ENCODE data around the gene S1PR1.
"Not testable (repeated sequence)": the region's sequence is repeated elsewhere in the genome, so short reads cannot be mapped to it uniquely, and the experiment has no call there.

Gene S1PR1

DNA sequence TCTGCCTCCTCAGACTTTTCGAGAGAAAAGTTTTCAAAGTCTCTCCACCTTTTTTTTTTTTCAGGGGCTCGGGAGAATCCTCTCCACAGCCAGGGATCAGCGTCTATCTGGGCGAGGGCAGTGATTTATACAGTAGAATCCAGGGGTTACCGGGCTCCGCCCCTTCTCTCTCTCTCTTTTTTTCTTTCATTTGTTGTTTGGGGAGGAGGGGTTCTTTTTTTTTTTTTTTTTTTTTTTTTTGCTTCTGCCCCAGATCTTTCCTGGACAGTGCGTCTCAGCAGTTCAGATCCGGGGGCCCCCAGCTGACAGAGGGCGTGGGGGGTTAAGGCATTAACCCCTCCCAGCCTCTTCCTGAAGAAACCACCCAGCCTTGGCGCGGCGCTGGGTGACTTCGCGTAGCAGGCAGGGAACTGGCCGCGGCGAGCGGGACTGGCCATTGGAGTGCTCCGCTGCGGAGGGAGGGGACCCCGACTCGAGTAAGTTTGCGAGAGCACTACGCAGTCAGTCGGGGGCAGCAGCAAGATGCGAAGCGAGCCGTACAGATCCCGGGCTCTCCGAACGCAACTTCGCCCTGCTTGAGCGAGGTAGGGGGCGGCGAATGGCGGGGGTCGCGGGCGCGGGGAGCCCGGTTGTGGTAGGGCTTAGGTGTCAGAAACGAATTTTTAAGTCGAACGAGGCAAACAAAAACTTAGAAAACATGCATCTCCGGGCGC, at the start of gene S1PR1:
S1PR1 (plus strand) TSS at position 504 of the 713 bp plus-strand sequence. CDS start 1,966 bp downstream, outside the sequence.
- in situ Hi-C loops (cut with MboI; ENCODE audit: low sequenced_read_pairs): no loop called here

DNA sequence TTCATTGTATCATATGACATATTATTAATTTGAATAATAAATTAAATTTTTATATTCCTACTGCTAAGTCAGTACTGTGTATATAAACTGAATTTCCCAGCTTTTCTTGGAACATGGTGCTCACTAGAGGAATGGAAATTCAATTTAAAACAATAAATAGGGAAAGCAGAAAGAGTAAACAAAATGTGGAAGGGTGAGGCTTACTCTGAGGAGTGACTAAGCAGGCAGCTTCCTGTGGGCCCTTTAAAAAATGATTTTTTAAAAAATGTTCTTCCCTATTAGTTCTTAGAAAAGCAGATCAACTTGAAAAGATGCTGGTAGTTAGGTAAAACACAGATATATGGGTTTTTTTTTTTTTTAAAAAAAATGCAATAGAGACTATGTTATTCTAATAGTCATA, 49.5 kb upstream of the S1PR1 start:
- in situ Hi-C loops (cut with MboI; ENCODE audit: low sequenced_read_pairs): no loop called here

DNA sequence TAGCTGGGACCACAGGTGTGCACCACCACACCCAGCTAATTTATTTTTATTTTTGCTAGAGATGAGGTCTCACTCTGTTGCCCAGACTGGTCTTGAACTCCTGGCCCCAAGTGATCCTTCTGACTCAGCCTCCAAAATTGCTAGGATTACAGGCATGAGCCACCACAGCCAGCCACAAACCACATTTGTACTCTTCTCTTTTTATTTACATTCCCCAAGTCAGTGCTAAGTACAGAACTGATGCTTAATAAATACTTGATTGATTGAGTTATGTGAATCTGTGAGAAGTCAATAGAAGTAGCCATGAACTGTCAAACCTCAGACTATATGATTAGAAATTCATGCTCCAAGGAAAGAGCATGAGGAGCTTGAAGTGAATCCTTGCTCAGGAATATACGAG, 48.5 kb upstream of the S1PR1 start:
- in situ Hi-C loops (cut with MboI; ENCODE audit: low sequenced_read_pairs): no loop called here

DNA sequence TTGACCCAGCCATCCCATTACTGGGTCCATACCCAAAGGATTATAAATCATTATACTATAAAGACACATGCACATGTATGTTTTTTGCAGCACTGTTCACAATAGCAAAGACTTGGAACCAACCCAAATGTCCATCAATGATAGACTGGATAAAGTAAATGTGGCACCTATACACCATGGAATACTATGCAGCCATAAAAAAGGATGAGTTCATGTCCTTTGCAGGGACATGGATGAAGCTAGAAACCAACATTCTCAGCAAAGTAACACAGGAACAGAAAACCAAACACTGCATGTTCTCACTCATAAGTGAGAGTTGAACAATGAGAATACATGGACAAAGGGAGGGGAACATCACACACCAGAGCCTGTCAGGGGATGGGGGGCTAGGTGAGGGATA, 47.9 kb upstream of the S1PR1 start:
- in situ Hi-C loops (cut with MboI; ENCODE audit: low sequenced_read_pairs): not testable (repeated sequence)

DNA sequence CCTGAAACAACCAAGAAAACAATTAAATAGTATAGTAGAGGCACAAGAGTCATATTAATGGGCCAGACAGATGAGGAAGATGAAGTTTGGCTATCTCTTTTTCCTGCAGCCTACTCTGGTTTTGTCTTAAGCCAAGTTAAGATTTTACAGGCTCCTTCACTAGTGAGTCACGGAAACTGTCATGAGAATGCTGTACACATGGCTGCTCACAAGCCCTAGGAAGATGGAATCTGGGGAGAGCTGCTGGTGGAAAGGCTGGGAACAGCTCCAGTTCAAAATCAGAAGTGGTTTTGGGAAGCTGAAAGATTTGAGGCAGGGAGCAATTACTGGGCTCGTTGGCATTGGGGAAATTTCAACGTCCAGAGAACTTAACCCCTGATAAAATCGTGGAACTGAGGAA, 46.4 kb upstream of the S1PR1 start:
- in situ Hi-C loops (cut with MboI; ENCODE audit: low sequenced_read_pairs): no loop called here

DNA sequence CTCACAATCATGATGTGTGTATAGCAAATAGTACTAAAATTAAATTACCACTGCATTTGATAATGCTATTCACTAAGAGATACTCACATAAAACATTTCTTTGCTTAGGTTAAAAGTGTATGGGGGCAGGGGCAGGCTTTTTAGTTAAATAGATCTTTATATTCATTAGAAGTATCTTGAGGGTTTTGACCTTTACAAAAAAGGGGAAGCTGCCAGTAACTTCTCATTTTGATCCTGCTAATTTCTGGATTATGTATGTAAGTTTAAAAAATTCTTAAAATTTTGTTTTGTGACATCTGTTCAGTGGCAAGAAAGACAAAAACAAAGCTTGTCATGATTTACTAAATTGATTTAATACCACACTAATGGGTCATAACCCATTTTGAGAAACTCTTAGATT, 45.8 kb upstream of the S1PR1 start:
- in situ Hi-C loops (cut with MboI; ENCODE audit: low sequenced_read_pairs): no loop called here

DNA sequence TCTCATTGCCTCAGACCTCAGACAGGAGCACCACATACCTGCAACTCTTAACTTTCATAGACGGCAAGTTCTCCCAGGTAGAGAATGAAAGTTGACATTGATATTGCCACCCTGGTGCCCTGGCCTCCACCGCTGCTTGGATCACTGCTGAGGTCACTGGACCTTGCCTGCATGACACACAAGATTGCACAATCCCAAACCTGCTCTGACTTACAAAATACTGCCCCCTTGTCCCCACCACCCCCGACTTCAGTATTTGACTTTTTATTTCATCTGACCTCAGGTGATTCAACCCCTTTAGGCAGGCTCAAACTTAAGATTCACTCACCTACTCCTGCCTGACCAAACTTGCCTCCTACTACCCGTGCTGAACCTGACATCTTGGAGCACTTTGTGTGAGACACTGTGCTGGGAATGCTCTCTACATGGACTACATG, 43.1 kb upstream of the S1PR1 start:
- in situ Hi-C loops (cut with MboI; ENCODE audit: low sequenced_read_pairs): no loop called here

DNA sequence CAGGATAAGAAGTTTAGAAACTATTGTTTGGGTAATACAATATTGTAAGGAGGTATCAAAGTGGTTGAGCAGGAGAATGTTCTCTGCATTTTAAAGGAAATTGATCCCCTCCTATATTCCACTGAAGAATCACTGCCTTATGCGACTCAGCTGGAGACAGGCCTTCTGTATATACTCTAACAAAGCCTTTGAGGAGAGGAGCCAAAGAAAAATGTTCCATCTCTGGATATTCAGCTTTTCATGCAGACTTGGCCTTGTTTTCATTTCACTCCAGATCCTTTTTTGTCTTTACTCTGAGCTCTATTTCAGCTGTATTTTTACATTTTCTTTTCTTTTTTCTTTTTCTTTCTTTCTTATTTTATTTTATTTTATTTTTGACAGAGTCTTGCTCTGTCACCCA, 42.1 kb upstream of the S1PR1 start:
- in situ Hi-C loops (cut with MboI; ENCODE audit: low sequenced_read_pairs): no loop called here

DNA sequence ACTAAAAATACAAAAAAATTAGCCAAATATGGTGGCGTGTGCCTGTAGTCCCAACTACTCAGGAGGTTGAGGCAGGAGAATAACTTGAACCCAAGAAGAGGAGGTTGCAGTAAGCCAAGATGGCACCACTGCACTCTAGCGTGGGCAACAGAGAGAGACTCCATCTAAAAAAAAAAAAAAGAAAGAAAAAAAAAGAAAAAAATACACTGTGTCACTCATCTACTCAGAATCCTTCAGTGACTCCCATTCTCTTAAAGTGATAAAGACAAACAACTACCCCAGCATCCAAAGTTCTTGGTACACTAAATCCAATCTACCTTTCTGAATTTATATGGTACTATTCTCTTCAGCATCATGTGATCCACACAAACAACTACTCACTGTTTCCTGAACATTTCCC, 40.2 kb upstream of the S1PR1 start:
- in situ Hi-C loops (cut with MboI; ENCODE audit: low sequenced_read_pairs): no loop called here

DNA sequence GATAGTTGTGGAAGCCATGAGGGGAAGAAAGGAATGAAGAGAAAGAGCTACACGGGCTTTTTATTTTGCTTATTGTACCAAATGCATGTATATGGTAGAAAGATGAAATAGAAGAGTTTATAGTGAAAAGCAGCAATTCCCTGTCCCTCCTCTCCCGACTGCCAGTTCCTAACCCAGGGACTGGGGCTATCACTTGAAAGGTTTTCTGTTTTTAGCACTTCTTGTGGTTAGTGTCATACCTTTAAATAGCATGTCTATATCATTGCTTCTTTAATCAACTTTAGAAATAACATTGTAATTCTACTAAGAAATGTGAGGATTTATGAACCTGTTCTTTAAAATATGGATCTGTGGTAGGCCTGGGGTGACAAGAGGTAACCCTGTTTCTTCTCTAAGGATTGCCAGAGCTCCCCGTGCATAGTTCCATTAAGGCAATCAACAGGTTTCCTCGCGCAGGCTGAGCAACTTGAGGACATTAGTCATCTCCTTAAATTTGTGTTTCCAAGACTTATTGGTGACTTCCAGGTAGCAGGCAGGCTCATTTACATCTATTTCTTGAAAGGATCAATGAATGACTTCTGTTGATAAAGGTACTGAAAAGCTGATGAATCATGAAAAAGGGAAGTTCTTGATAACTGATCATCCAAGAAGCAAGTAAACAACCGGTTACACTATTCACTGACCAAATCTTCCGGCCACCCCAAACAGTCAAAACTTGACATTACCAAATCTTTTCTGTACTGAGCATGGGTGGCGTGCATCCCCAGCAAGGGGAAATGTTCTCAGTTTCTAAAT, 37.8 kb upstream of the S1PR1 start:
- in situ Hi-C loops (cut with MboI; ENCODE audit: low sequenced_read_pairs): no loop called here

DNA sequence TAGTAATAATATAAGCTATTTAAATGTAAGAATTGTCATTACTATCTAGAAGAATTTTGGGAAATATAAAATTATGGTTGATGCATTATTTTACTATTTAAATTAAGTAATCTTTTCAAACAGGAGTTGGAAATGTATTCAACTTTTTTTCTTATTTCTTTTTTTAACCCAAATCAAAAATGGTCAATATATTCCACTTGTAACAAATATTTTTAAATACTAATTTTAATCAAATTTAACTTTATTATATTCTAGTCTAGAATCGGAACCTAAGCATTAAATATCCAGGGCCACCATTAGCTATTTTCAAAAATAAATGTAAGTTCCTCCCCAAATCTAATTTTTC, 37.2 kb upstream of the S1PR1 start:
- in situ Hi-C loops (cut with MboI; ENCODE audit: low sequenced_read_pairs): no loop called here

DNA sequence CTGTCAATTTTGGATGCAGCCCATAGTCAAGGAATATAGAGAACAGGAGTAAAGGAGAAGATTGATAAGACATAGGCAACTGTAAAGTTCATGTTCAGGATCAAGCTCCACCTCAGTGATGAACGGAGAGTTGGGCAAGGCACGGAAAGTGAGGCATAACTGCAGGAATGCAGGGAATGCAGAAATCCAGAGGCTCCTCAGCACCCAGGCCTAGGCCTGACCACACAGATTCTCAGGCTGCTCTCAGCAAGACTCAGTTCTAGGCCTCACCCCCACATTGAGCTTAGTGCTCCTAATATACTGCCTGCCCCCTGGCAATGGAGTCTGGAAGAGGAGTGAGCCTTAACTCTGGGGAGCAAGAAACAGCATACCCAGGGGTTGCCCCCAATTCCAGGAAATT, 36.3 kb upstream of the S1PR1 start:
- in situ Hi-C loops (cut with MboI; ENCODE audit: low sequenced_read_pairs): no loop called here

DNA sequence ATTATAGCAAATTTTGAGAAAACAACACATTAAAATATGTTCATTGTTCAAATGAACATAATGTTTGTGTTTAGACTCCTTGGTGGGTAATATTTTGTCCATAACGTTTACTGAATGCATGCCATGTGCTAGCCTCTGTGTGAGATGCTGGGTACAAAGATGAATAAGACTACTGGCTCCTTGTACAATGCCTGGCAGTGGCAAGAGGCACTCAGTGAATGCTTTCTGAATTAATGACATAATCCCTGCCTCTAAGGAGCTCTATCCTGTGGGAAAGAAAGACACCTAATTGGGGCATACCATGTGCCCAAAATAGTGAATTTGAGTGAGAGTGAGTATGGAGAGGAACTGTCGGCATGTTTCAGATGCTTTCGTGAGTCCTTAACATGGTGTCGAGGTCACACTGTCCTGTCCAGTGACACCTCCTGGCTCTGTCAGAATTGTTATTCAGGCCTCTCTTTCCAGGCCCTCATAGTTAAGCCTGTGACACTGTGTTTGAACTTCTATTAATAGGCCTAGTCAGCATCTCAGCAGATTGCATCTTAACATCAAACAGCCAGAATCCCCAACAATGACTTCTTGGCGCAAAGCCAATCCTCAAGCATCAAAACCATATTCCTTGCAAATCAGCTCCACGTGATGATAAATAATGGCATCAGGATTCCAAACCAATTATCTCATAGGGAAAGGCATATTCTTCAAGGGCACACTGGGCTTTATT, 32.8 kb upstream of the S1PR1 start:
- in situ Hi-C loops (cut with MboI; ENCODE audit: low sequenced_read_pairs): no loop called here

DNA sequence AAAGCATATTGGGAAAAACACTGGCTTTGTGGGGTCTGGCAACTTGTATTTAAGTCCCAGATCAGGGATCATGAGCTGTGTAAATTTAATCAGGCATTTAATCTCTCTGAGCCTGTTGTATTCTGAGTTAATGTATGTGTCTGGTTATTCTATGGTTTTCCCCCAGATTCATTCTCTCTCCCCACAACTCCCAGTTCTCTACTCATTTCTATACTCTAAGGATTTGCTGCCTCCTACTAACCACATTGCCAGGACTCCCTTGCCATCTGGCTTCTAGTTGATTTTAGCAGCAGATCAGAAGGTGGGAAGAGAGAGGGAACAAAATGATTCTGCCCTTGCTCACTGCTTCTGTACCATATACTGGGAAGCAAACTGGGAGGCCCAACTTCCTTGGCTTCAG, 31.4 kb upstream of the S1PR1 start:
- in situ Hi-C loops (cut with MboI; ENCODE audit: low sequenced_read_pairs): no loop called here

DNA sequence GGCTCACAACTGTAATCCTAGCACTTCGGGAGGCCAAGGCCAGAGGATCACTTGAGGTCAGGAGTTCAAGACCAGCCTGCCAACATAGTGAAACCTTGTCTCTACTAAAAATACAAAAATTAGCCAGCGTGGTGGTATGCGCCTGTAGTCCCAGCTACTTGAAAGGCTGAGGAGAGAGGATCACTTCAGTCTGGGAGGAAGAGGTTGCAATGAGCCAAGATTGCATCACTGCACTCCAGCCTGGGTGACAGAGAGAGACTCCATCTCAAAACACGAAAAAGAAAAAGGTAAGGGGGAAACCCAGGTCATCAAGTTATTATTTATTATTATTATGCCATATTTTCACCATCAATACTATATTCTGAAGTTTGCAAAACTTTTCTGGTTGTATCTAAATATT, 30.7 kb upstream of the S1PR1 start:
- in situ Hi-C loops (cut with MboI; ENCODE audit: low sequenced_read_pairs): not testable (repeated sequence)

DNA sequence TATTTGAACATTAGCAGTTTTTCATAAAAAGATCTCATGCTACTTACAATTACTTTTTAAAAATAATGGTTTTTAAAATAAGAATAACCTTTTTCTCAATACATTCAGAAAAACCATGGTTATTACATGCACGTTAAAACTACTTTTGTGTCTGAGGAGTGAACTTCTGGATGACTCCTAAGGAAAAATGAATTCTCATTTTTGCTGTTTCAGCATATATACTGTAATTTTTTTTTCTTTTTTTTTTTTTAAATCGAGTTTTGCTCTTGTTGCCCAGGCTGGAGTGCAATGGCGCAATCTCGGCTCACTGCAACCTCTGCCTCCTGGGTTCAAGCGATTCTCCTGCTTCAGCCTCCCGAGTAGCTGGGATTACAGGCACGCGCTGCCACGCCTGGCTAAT, 29.5 kb upstream of the S1PR1 start:
- in situ Hi-C loops (cut with MboI; ENCODE audit: low sequenced_read_pairs): not testable (repeated sequence)

DNA sequence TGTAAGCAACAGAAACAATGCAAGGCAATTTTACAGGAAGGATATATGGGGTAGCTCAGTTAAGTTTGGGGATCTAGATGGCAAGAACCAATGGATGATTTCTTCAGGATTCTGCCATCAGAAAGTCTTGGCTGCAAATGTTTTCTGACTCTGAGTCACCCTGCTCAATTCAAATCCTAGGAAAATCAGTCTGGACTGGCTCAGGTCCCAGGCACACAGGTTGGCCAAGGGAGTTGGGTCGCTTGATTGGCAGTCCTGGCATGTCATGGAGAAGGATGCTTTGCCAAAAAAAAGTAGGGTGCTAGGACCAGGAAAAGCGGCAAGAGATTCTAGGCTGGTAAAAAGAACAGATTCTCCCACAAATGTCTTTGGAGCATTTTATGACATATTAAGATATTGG, 28.9 kb upstream of the S1PR1 start:
- in situ Hi-C loops (cut with MboI; ENCODE audit: low sequenced_read_pairs): no loop called here

DNA sequence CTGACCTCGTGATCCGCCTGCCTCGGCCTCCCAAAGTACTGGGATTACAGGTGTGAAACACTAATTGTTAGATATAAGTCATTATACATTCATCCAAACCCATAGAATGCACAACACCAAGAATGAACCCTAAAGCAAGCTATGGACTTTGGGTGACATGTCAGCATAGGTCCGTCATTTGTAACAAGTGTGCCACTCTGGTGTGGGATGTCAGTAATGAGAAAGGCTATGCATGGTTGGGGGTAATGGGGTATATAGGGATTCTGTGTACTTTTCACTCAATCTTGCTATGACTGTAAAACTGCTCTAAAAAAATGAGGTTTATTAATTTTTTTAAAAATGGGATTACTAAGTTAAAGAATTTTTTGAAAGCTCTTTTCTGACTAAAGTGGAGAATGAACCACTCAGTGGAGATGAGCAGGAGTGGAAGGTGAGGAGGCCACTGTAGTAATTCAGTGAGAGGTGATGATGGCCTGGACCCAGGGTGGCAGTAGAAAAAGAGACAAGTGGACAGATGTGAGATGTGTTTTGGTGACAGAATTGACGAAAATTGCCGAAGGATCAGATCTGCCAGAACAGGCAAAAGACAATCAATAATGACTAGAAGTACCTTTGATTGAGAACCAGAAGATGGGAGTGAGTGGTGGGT, 21.3 kb upstream of the S1PR1 start:
- in situ Hi-C loops (cut with MboI; ENCODE audit: low sequenced_read_pairs): no loop called here

DNA sequence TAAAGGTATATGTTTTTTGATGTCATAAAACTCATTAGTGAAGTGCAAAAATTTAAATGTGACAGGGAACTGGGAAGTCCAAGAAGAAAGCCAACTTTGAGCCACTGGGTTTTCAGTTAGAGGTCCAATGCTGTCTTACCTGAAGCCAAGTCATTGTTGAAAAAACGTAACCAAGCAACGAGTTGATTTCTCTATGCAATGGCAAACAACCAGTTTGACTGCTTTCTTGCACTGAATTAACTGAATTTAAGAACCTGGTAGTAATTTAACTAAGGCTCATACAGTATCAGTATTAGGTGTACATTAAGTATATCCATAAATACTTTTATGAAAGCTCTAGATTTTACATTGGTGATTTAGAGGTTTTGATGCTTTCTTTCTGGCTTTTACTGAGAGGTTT, 20.2 kb upstream of the S1PR1 start:
- in situ Hi-C loops (cut with MboI; ENCODE audit: low sequenced_read_pairs): no loop called here

DNA sequence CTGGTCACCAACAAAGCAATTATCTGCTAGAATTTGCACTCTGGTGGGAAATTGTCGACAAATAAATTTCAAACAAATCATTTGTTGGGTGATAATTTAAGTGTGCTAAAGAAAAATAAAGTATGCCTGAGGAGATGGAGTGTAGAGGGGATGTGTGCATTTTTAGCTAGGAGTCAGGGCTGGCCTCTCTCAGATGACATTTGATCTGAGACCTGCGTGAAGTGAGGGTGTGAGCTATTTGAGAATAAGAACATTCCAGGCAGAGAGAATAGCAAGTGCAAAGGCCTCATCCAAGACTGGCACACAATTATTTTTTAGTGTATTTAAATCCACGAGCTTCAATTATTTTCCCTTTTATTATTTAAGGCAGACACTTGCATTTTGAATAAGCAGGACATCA, 19.7 kb upstream of the S1PR1 start:
- in situ Hi-C loops (cut with MboI; ENCODE audit: low sequenced_read_pairs): no loop called here

DNA sequence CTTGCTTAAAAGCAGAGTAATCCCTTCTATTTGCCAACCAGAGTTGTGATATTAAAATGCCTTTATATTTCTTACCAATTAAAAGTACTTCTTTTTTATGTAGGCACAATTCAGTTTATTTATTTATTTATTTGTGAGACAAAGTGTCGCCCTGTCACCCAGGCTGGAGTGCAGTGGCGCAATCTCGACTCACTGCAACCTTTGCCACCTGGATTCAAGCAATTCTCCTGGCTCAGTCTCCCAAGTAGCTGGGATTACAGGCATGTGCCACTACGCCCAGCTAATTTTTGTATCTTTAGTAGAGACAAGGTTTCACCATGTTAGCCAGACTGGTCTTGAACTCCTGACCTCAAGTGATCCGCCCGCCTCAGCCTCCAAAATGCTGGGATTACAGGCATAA, 17.9 kb upstream of the S1PR1 start:
- in situ Hi-C loops (cut with MboI; ENCODE audit: low sequenced_read_pairs): not testable (repeated sequence)

Data from HL-60/S4 treated with phorbol 12-myristate 13-acetate at 8.2 ng/mL for 4 days and 3 days (cell line).